CD4-positive, alpha-beta T cell treated with Interleukin-6 at 100 ng/mL for 8 hours (primary cell): Measurements from ENCODE around the gene FSTL1.

ENCODE experiments used
- DNase-seq: peaks from one replicate; pipeline ENCODE4 v3.0.0-alpha.2; 2020; ENCODE audit warnings: mixed read lengths, low spot score

Gene FSTL1

GRCh38 chr3:120440001-120440703, 10.6 kb downstream of the FSTL1 start:
- DNase-seq, result no peak

- DNase-seq, result no peak
Measured at GRCh38 chr3:120438665-120439370, 12.0 kb downstream of the FSTL1 start.

- DNase-seq, result no peak
Measured at GRCh38 chr3:120438216-120438615, 12.6 kb downstream of the FSTL1 start.

- DNase-seq, result no peak
Measured at GRCh38 chr3:120437559-120437958, 13.2 kb downstream of the FSTL1 start.

GRCh38 chr3:120436523-120437050, 14.2 kb downstream of the FSTL1 start:
- DNase-seq, result no peak

- no peak for DNase-seq
Measured at GRCh38 chr3:120435621-120436020, 15.2 kb downstream of the FSTL1 start.

GRCh38 chr3:120433662-120434331, 17.0 kb downstream of the FSTL1 start:
- DNase-seq, result no peak

- no peak for DNase-seq
Measured at GRCh38 chr3:120432150-120432860, 18.5 kb downstream of the FSTL1 start.

GRCh38 chr3:120429921-120430361, 20.9 kb downstream of the FSTL1 start:
- no peak for DNase-seq

- DNase-seq, result no peak
Measured at GRCh38 chr3:120428924-120429323, 21.9 kb downstream of the FSTL1 start.

- no peak for DNase-seq
Measured at GRCh38 chr3:120427201-120427600, 23.6 kb downstream of the FSTL1 start.

GRCh38 chr3:120425572-120426250, 25.1 kb downstream of the FSTL1 start:
- no peak for DNase-seq

GRCh38 chr3:120424976-120425570, 25.7 kb downstream of the FSTL1 start:
- DNase-seq, result no peak

- DNase-seq, result no peak
Measured at GRCh38 chr3:120424506-120424905, 26.3 kb downstream of the FSTL1 start.

GRCh38 chr3:120423432-120423831, 27.4 kb downstream of the FSTL1 start:
- DNase-seq, result no peak

GRCh38 chr3:120421926-120422325, 28.9 kb downstream of the FSTL1 start:
- no peak for DNase-seq

GRCh38 chr3:120420928-120421551, 29.8 kb downstream of the FSTL1 start:
- DNase-seq, result no peak

GRCh38 chr3:120420360-120420759, 30.4 kb downstream of the FSTL1 start:
- DNase-seq, result no peak

GRCh38 chr3:120419797-120420196, 31.0 kb downstream of the FSTL1 start:
- DNase-seq, result no peak

- peak; percentile 10 for DNase-seq
Measured at GRCh38 chr3:120418866-120419490, 31.8 kb downstream of the FSTL1 start.
